Trophoblast cell (in vitro differentiated cells and primary cell): Measurements from ENCODE around the gene PTPRN2.

ENCODE experiments used
- DNase-seq, 2 donors: peaks; one replicate each; pipeline ENCODE4 v3.0.0-alpha.2; 2016
- H2AFZ ChIP-seq: 2 replicates; pipeline ENCODE4 v1.6.1; 2013; ENCODE audit warnings: low read length, moderate library complexity, mild to moderate bottlenecking; ENCODE audit not compliant: insufficient read depth, poor library complexity
- H2AK5ac ChIP-seq: 2 replicates; pipeline ENCODE4 v1.6.1; 2013; ENCODE audit warnings: mild to moderate bottlenecking, low read length
- H2BK120ac ChIP-seq: 2 replicates; pipeline ENCODE4 v1.6.1; 2013; ENCODE audit warnings: low read length, mild to moderate bottlenecking, moderate library complexity; ENCODE audit not compliant: insufficient read depth, poor library complexity
- H2BK12ac ChIP-seq: 2 replicates; pipeline ENCODE4 v1.6.1; 2013; ENCODE audit warnings: mild to moderate bottlenecking, low read length, moderate library complexity
- H2BK5ac ChIP-seq: 2 replicates; pipeline ENCODE4 v1.6.1; 2013; ENCODE audit warnings: low read length, low read depth, moderate library complexity, mild to moderate bottlenecking; ENCODE audit not compliant: poor library complexity
- H3K14ac ChIP-seq: 2 replicates; pipeline ENCODE4 v1.6.1; 2013; ENCODE audit warnings: mild to moderate bottlenecking, low read length
- H3K18ac ChIP-seq: 2 replicates; pipeline ENCODE4 v1.6.1; 2013; ENCODE audit warnings: mild to moderate bottlenecking, low read length
- H3K23ac ChIP-seq: 2 replicates; pipeline ENCODE4 v1.6.1; 2013; ENCODE audit warnings: low read length
- H3K27ac ChIP-seq: 2 replicates; pipeline ENCODE4 v1.5.1; 2013; ENCODE audit warnings: low read depth, mild to moderate bottlenecking, inconsistent platforms, low read length, moderate library complexity
- H3K27me3 ChIP-seq: 2 replicates; pipeline ENCODE4 v1.6.1; 2013; ENCODE audit warnings: inconsistent platforms, mild to moderate bottlenecking, low read length, moderate library complexity; ENCODE audit not compliant: insufficient read depth
- H3K36me3 ChIP-seq, 2 experiments: 1 replicate in 1 of 2; 2 replicates in 1 of 2; pipeline ENCODE4 v1.6.1; 2013; ENCODE audit warnings: low read length in 2 of 2, mild to moderate bottlenecking in 2 of 2, moderate library complexity in 1 of 2; ENCODE audit not compliant: insufficient read depth in 2 of 2, control insufficient read depth in 1 of 2
- H3K4ac ChIP-seq: 2 replicates; pipeline ENCODE4 v1.6.1; 2013; ENCODE audit warnings: low read depth, mild to moderate bottlenecking, low read length, moderate library complexity
- H3K4me1 ChIP-seq, 2 experiments: 1 replicate in 1 of 2; 2 replicates in 1 of 2; pipeline ENCODE4 v1.6.1; 2013; ENCODE audit warnings: low read length in 2 of 2, mild to moderate bottlenecking in 2 of 2, moderate library complexity in 1 of 2; ENCODE audit not compliant: insufficient read depth in 2 of 2, control insufficient read depth in 1 of 2
- H3K4me2 ChIP-seq: 2 replicates; pipeline ENCODE4 v1.6.1; 2013; ENCODE audit warnings: inconsistent platforms, mild to moderate bottlenecking, low read length, moderate library complexity
- H3K4me3 ChIP-seq: 2 replicates; pipeline ENCODE4 v1.5.1; 2013; ENCODE audit warnings: mild to moderate bottlenecking, low read depth, low read length, inconsistent platforms
- H3K79me1 ChIP-seq: one replicate; pipeline ENCODE4 v1.6.1; 2013; ENCODE audit warnings: low read length
- H3K79me2 ChIP-seq: 2 replicates; pipeline ENCODE4 v1.6.1; 2013; ENCODE audit warnings: low read length, mild to moderate bottlenecking; ENCODE audit not compliant: control insufficient read depth, insufficient read depth, poor library complexity
- H3K9ac ChIP-seq: 2 replicates; pipeline ENCODE4 v1.6.1; 2013; ENCODE audit warnings: mild to moderate bottlenecking, low read length
- H3K9me3 ChIP-seq: 2 replicates; pipeline ENCODE4 v1.6.1; 2013; ENCODE audit warnings: low read depth, mild to moderate bottlenecking, control low read depth, inconsistent platforms, low read length; ENCODE audit not compliant: insufficient read depth
- H4K12ac ChIP-seq: 2 replicates; pipeline ENCODE4 v1.6.1; 2013; ENCODE audit warnings: low read depth, mild to moderate bottlenecking, low read length, moderate library complexity
- H4K8ac ChIP-seq: 2 replicates; pipeline ENCODE4 v1.6.1; 2013; ENCODE audit warnings: low read depth, mild to moderate bottlenecking, low read length, moderate library complexity
- H4K91ac ChIP-seq: one replicate; pipeline ENCODE4 v1.6.1; 2013; ENCODE audit warnings: low read depth, mild to moderate bottlenecking, low read length, moderate library complexity
- WGBS: extraction: QIAGEN DNeasy Blood & Tissue Kit; methylation state at CpG from one replicate; pipeline ENCODE4 v1.1.7; 2013; ENCODE audit warnings: missing lambda C conversion rate; ENCODE audit not compliant: insufficient read length, insufficient coverage; ENCODE audit errors: extremely low coverage; 5-methylcytosine and 5-hydroxymethylcytosine counted together

PTPRN2 gene

DNA sequence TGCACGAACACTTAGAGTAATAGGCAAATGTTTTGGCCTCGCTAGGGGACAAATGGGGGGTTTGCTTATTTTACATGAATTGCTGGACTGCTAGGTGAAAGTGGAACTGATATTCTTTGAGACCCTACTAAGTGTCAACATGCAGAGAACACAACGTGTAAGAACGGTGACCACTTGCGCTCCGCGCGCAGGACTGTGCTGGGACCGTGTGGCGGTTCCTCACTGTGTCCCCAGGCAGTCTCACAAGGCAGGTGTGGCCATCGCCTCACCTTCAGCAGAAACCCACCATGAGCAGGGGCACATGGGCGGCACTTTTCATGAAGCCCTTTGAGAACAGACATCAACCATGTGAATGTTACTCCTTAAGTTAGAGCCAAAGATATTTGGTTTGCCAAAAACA lies 27.2 kb downstream of the PTPRN2 start:
- Histone ChIP-seq H3K27ac (no peak overlapping the region), H3K4ac (no peak overlapping the region), H2BK12ac (no peak overlapping the region), H2BK5ac (no peak overlapping the region), H3K9me3 (peaks cover 6% of the 10 kb centered on the region), H3K9ac (no peak overlapping the region), H2BK120ac (no peak overlapping the region), H2AK5ac (no peak overlapping the region), H3K36me3 (no peaks in the 10 kb centered on the region), H3K4me1 (no peaks in the 10 kb centered on the region), H4K8ac (no peak overlapping the region), H3K14ac (no peak overlapping the region), H3K4me2 (no peak overlapping the region), H2AFZ (no peak overlapping the region), H3K18ac (no peak overlapping the region), H3K4me3 (no peak overlapping the region), H4K91ac (no peak overlapping the region), H3K27me3 (no peaks in the 10 kb centered on the region), H3K79me1 (no peaks in the 10 kb centered on the region), H3K79me2 (no peaks in the 10 kb centered on the region), H3K23ac (no peak overlapping the region), H4K12ac (no peak overlapping the region)
- WGBS = no CpG with 5 or more reads among the region's 12 CpGs
- DNase-seq = no peak

DNA sequence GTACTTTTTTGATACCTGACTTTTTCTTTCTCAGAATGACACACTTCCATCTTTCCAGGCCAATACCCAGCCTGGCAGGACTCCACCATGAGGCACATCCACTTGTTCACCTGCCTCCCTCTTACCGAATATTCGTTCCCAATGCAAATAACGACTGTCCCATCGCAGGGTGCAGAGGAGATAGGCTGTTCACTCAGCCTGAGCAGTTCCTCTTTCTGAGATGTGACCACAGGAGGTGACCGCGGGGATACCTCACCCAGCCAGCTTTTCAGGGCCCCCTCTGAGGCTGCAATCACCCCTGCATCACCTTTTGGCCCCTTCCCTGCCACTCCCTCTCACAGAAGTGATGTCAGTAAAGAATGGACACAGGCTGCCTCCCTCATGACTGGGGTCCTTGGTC lies 28.3 kb downstream of the PTPRN2 start:
- H3K4ac ChIP-seq = no peak overlapping the region
- H3K4me2 ChIP-seq = no peak overlapping the region
- no peak overlapping the region for H3K27ac ChIP-seq
- H2BK12ac ChIP-seq = no peak overlapping the region
- H3K9me3 ChIP-seq = peaks cover 6% of the 10 kb centered on the region
- H4K12ac ChIP-seq = no peak overlapping the region
- no peak overlapping the region for H3K4me3 ChIP-seq
- H3K4me1 ChIP-seq = no peaks in the 10 kb centered on the region
- H4K91ac ChIP-seq = no peak overlapping the region
- no peak overlapping the region for H3K18ac ChIP-seq
- no peaks in the 10 kb centered on the region for H3K27me3 ChIP-seq
- no peak overlapping the region for H3K14ac ChIP-seq
- no peak for DNase-seq
- no peak overlapping the region for H3K23ac ChIP-seq
- no peak overlapping the region for H3K9ac ChIP-seq
- no peak overlapping the region for H2BK120ac ChIP-seq
- no peaks in the 10 kb centered on the region for H3K79me2 ChIP-seq
- no peak overlapping the region for H2BK5ac ChIP-seq
- no peaks in the 10 kb centered on the region for H3K79me1 ChIP-seq
- no peaks in the 10 kb centered on the region for H3K36me3 ChIP-seq
- no peak overlapping the region for H2AFZ ChIP-seq
- no peak overlapping the region for H4K8ac ChIP-seq
- H2AK5ac ChIP-seq = no peak overlapping the region
- no CpG with 5 or more reads among the region's 6 CpGs for WGBS

DNA sequence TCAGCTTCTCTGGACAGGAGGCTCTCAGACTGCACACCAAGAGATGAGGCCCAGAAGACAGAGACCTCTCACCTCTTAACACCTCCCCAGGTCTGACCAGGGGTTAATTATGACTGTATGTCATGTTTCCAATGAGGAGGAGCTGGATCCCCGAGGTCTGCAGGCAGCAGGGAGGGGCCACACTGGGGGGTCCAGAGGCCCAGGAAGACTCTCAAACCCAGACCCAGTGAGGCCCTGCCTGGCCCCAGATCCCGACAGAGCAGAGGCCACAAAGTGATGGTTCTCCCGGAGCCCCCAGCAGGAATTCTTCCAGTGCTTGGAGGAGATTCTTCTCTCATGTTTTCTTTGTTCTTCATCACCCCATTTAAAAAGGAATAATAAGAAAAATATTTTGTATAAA lies 28.8 kb downstream of the PTPRN2 start:
- Histone ChIP-seq H2AFZ (no peak overlapping the region), H3K4me1 (no peaks in the 10 kb centered on the region), H4K8ac (no peak overlapping the region), H3K36me3 (no peaks in the 10 kb centered on the region), H3K4me3 (no peak overlapping the region), H3K27ac (no peak overlapping the region), H3K9ac (no peak overlapping the region), H3K4me2 (no peak overlapping the region), H3K23ac (no peak overlapping the region), H3K79me1 (no peaks in the 10 kb centered on the region), H3K14ac (no peak overlapping the region), H4K91ac (no peak overlapping the region), H2BK12ac (no peak overlapping the region), H2BK5ac (no peak overlapping the region), H3K79me2 (no peaks in the 10 kb centered on the region), H4K12ac (no peak overlapping the region), H2BK120ac (no peak overlapping the region), H2AK5ac (no peak overlapping the region), H3K9me3 (peaks cover 6% of the 10 kb centered on the region), H3K27me3 (no peaks in the 10 kb centered on the region), H3K4ac (no peak overlapping the region), H3K18ac (no peak overlapping the region)
- no CpG with 5 or more reads among the region's 3 CpGs for WGBS
- DNase-seq = no peak

DNA sequence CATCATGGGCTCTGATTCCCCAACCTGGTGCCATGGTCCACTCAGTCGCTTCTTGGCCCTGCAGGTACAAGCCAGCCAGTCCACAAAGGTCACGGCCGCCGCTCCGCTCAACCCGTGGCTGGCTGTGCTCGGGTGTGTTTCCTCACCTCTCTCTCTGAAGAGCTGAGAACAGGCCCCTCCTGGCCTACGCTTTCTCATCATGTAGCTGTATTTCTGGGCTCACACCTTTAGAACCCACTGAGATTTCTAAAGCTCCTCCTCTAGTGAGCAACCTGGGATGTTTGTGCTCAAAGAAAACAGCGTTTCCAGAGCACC lies 30.2 kb downstream of the PTPRN2 start:
- Histone ChIP-seq H2AK5ac (no peak overlapping the region), H3K18ac (no peak overlapping the region), H4K12ac (no peak overlapping the region), H3K23ac (no peak overlapping the region), H3K4me1 (no peaks in the 10 kb centered on the region), H3K27ac (no peak overlapping the region), H3K79me2 (no peaks in the 10 kb centered on the region), H3K9ac (no peak overlapping the region), H3K4me2 (no peak overlapping the region), H3K4ac (no peak overlapping the region), H2BK5ac (no peak overlapping the region), H4K8ac (no peak overlapping the region), H3K36me3 (no peaks in the 10 kb centered on the region), H2BK120ac (no peak overlapping the region), H3K14ac (no peak overlapping the region), H3K4me3 (no peak overlapping the region), H2AFZ (no peak overlapping the region), H3K27me3 (no peaks in the 10 kb centered on the region), H4K91ac (no peak overlapping the region), H3K79me1 (no peaks in the 10 kb centered on the region), H2BK12ac (no peak overlapping the region), H3K9me3 (peaks cover 6% of the 10 kb centered on the region)
- whole genome bisulfite sequencing = no CpG with 5 or more reads among the region's 9 CpGs
- no peak for DNase-seq
